AG20443 (cell line): ENCODE data around the gene UPK1A.
A peak's percentile ranks its signal among the peaks of the same experiment; 100 is the strongest.

Source experiments
- DNase-seq: peaks from one replicate; pipeline ENCODE4 v3.0.0; 2012; ENCODE audit warnings: low spot score, mixed read lengths

UPK1A gene

GRCh38 chr19:35666251-35666913 lies at the start of gene UPK1A:
Gene UPK1A (plus strand): TSS chr19:35666517. CDS start chr19:35666813, 296 bp downstream.
- no peak for DNase-seq

GRCh38 chr19:35618857-35619256 lies 47.5 kb upstream of the UPK1A start:
- no peak for DNase-seq

- DNase-seq, result no peak
Observed at GRCh38 chr19:35619290-35619923, 46.9 kb upstream of the UPK1A start.

- DNase-seq, result no peak
Observed at GRCh38 chr19:35620001-35620400, 46.3 kb upstream of the UPK1A start.

- DNase-seq, result no peak
Observed at GRCh38 chr19:35621708-35622107, 44.6 kb upstream of the UPK1A start.

- no peak for DNase-seq
Observed at GRCh38 chr19:35622750-35623149, 43.6 kb upstream of the UPK1A start.

GRCh38 chr19:35623327-35624010 lies 42.8 kb upstream of the UPK1A start:
- no peak for DNase-seq

- DNase-seq, result no peak
Observed at GRCh38 chr19:35628264-35628564, 38.1 kb upstream of the UPK1A start.

- DNase-seq, result peak; percentile 99
Observed at GRCh38 chr19:35628565-35629331, 37.6 kb upstream of the UPK1A start, which contains the start of gene RBM42. Gene RBM42 (plus strand): TSS chr19:35629036. CDS start chr19:35629154, 118 bp downstream.

GRCh38 chr19:35629332-35629633 lies 37.0 kb upstream of the UPK1A start:
- no peak for DNase-seq

GRCh38 chr19:35633727-35634440 lies 32.4 kb upstream of the UPK1A start:
- no peak for DNase-seq

GRCh38 chr19:35636651-35637050 lies 29.7 kb upstream of the UPK1A start:
- DNase-seq, result no peak

GRCh38 chr19:35637165-35637564 lies 29.2 kb upstream of the UPK1A start:
- DNase-seq, result no peak

GRCh38 chr19:35639321-35639639 lies 27.0 kb upstream of the UPK1A start:
- no peak for DNase-seq

- no peak for DNase-seq
Observed at GRCh38 chr19:35639863-35640262, 26.5 kb upstream of the UPK1A start.

GRCh38 chr19:35641515-35642151 lies 24.7 kb upstream of the UPK1A start, which contains the start of gene ETV2:
Gene ETV2 (plus strand): TSS chr19:35641745. CDS start chr19:35642461, 716 bp downstream.
- DNase-seq, result no peak

GRCh38 chr19:35642312-35642711 lies 24.0 kb upstream of the UPK1A start:
- no peak for DNase-seq

- no peak for DNase-seq
Observed at GRCh38 chr19:35642798-35643254, 23.5 kb upstream of the UPK1A start.

GRCh38 chr19:35643255-35644205 lies 22.8 kb upstream of the UPK1A start:
- peak; percentile 89 for DNase-seq

GRCh38 chr19:35644206-35644986 lies 21.9 kb upstream of the UPK1A start:
- DNase-seq, result peak; percentile 97
